ENCODE measurements around the gene NCAPD2.

DNA sequence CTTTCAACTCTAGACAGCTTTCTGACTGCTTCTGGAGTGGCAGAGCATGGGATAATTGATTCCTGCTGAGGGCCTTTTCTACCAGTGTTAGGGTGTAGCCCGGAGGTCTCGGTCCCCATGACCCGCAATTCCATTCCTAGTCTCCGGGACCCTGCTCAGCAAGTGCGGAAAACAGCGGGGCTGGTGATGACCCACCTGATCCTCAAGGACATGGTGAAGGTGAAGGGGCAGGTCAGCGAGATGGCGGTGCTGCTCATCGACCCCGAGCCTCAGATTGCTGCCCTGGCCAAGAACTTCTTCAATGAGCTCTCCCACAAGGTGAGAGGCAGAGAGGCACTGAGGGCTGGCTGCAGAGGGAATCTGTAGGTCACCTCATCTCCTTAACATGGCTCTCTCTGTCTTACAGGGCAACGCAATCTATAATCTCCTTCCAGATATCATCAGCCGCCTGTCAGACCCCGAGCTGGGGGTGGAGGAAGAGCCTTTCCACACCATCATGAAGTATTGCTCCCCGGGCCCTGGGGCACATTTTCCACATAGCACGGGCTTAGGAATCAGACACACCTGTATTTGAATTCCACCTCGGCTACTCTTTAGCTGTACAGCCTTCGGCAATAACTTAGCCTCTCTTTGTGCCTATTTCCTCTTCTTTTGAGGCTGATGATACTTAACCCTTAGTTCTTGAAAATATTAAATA is 34.8 kb downstream of the NCAPD2 start:
- TF ChIP-seq EP300 (IDR thresholded peaks at IDR 0.05) (no peak), POLR2A (IDR thresholded peaks at IDR 0.05; ENCODE audit: low read depth) (no peak), CTCF (IDR thresholded peaks at IDR 0.05) (no peak)
